Astrocyte of the spinal cord (primary cell): ENCODE measurements around the gene ZNF227.
A peak's percentile ranks its signal among the peaks of the same experiment; 100 is the strongest.
"Not testable (repeated sequence)": the region's sequence is repeated elsewhere in the genome, so short reads cannot be mapped to it uniquely, and the experiment has no call there.

Source experiments
- DNase-seq: peaks from one replicate; pipeline ENCODE4 v3.0.0; 2011; ENCODE audit warnings: low read depth, low spot score
- H3K4me3 ChIP-seq: 2 replicates; pipeline ENCODE4 v1.5.1; 2011; ENCODE audit warnings: low read depth, mild to moderate bottlenecking, low read length, moderate library complexity
- CTCF ChIP-seq: IDR thresholded peaks from 2 replicates; pipeline ENCODE4 v1.5.1; 2012; ENCODE audit warnings: low read depth, mild to moderate bottlenecking, low read length, inconsistent platforms
- in situ Hi-C: cut with HindIII; loops from 2 replicates; pipeline ENCODE4 v1.10.0; 2017; ENCODE audit warnings: low sequenced_read_pairs

The ZNF227 gene

DNA sequence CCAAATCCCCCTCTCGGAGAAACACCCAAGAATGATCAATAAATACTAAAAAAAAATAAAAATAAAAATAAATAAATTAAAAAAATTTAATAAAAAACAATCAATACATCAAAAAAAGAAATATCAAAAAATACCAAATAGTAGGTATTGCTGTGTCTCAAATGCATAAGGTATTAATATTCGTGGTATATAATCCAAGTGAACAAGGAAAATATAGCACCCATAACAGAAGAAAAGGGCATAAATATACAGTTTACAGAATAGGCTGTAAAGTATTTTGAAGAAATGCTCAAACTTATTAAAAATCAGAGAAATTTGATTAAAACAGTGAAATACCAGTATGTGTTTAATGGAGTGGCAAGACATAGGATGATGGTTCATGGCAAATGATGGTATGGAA is 7.6 kb upstream of the ZNF227 start:
- in situ Hi-C loops: no loop called here
- DNase-seq: no peak
- no peak for TF ChIP-seq CTCF
- H3K4me3 ChIP-seq: no peak overlapping the region

- H3K4me3 ChIP-seq: peak overlapping the region; percentile 70
- DNase-seq: peak; percentile 94
- TF ChIP-seq CTCF: no peak
- in situ Hi-C loops: no loop called here
These were observed 5.1 kb upstream of the ZNF227 start for GRCh38 chr19:44207126-44207803.

DNA sequence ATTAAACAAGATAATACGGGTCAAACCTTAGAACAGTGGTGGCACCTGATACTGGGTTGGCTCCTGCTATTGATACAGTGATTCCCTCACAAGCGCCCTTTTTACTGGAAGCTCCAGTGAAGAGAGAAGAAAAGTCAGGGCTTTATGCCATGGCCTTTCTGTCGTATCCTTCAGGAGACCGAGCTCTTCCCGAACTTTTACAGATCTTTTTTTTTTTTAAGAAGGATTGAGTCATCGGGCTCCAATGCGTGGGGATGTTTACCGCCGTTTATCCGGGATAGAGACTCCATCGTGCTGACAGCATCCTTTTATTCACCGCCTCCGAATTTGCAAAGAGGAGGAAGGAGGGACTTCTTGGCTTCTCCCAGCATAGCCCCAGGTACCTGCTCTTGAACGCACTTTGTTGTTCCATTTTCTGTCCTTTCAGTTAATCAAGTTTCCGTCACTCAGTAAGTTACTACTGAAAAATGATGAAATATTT is 574 bp downstream of the ZNF227 start:
- peak overlapping the region; percentile 94 for H3K4me3 ChIP-seq
- in situ Hi-C loops: no loop called here
- DNase-seq: peak; percentile 42
- no peak for TF ChIP-seq CTCF

DNA sequence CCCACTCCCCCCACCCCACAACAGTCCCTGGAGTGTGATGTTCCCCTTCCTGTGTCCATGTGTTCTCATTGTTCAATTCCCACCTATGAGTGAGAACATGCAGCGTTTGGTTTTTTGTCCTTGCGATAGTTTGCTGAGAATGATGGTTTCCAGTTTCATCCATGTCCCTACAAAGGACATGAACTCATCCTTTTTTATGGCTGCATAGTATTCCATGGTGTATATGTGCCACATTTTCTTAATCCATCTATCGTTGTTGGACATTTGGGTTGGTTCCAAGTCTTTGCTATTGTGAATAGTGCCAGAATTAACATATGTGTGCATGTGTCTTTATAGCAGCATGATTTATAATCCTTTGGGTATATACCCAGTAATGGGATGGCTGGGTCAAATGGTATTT is 7.6 kb downstream of the ZNF227 start:
- DNase-seq, H3K4me3 ChIP-seq, in situ Hi-C loops: not testable (repeated sequence)

GRCh38 chr19:44220761-44221160 is 8.4 kb downstream of the ZNF227 start:
- H3K4me3 ChIP-seq, in situ Hi-C loops, DNase-seq: not testable (repeated sequence)

DNA sequence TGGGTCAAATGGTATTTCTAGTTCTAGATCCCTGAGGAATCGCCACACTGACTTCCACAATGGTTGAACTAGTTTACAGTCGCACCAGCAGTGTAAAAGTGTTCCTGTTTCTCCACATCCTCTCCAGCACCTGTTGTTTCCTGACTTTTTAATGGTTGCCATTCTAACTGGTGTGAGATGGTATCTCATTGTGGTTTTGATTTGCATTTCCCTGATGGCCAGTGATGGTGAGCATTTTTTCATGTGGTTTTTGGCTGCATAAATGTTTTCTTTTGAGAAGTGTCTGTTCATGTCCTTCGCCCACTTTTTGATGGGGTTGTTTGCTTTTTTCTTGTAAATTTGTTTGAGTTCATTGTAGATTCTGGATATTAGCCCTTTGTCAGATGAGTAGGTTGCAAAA is 9.0 kb downstream of the ZNF227 start:
- DNase-seq, in situ Hi-C loops, H3K4me3 ChIP-seq: not testable (repeated sequence)

GRCh38 chr19:44228318-44228717 is 16.0 kb downstream of the ZNF227 start:
- no peak for DNase-seq
- in situ Hi-C loops: no loop called here
- no peak for TF ChIP-seq CTCF
- no peak overlapping the region for H3K4me3 ChIP-seq

DNA sequence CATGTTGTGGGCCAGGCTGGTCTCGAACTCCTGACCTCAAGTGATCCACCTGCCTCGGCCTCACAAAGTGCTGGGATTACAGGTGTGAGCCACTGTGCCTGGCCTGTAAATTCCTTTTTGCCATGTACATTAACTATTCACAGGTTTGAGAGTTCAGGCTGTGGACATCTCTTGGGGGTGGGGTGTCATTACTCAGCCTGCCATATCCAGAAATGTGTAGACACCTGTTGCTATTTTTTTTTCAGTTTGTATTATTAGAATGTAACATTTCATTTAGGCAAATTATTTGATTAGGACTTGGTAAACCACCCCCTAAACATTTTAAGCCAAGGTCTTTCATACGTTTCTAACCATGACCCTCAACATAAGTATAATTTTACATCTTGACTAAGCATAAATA is 20.5 kb downstream of the ZNF227 start:
- H3K4me3 ChIP-seq: no peak overlapping the region
- TF ChIP-seq CTCF: no peak
- in situ Hi-C loops: no loop called here
- DNase-seq: no peak
